ENCODE data around the gene HDLBP.

Gene HDLBP

DNA sequence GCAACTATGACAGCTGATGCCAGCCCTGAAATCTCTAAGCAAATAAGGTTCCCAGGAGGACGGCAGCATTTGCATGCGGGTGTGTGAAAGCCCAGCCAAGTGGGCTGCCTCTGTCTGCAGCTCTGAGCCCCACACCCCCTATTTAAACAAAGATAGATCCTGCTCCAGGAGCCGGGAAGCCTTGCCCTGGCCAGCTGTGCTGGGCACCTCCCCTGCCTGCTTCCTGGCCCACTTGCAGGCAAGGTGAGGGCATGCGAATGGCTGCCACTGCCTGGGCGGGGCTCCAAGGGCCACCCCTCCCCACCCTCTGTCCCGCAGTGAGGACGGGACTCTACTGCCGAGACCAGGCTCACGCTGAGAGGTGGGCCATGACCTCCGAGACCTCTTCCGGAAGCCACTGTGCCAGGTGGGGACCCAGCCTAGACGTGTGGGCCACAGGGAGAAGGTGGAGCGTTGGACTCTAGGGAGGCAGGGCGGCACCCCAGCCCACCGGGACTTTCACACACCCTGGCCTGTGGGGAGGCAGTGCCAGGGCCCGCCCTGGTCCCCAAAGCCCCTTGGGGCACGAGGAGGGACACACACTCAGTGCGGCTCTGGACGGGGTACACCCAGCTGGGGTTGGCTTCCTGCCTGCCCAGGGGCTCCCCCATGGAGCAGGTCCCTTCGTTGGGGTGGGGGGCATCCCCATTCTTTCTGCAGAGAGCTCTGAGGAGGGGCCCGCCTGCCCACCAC, 126.9 kb downstream of the HDLBP start, which contains the start of gene ANO7:
ANO7 (plus strand) TSS at position 317 of the 732 bp plus-strand sequence. CDS start 1,387 bp downstream, outside the sequence.
- DNase-seq: no peak

DNA sequence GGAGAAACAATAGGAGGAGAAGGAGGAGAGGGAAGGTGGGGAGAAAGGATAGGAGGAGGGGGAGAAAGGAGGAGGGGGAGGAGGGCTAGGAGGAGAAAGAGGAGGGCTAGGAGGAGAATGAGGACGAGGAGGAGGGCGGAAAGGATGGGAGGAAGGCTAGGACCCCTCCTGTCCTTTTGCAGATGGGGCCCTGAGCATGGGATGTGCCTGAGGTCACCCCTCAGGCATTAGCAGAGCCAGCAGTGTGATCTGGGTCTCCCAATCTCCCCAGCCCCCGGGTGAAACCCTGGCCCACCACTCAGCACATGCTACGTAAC, 127.6 kb downstream of the HDLBP start:
- no peak for DNase-seq

DNA sequence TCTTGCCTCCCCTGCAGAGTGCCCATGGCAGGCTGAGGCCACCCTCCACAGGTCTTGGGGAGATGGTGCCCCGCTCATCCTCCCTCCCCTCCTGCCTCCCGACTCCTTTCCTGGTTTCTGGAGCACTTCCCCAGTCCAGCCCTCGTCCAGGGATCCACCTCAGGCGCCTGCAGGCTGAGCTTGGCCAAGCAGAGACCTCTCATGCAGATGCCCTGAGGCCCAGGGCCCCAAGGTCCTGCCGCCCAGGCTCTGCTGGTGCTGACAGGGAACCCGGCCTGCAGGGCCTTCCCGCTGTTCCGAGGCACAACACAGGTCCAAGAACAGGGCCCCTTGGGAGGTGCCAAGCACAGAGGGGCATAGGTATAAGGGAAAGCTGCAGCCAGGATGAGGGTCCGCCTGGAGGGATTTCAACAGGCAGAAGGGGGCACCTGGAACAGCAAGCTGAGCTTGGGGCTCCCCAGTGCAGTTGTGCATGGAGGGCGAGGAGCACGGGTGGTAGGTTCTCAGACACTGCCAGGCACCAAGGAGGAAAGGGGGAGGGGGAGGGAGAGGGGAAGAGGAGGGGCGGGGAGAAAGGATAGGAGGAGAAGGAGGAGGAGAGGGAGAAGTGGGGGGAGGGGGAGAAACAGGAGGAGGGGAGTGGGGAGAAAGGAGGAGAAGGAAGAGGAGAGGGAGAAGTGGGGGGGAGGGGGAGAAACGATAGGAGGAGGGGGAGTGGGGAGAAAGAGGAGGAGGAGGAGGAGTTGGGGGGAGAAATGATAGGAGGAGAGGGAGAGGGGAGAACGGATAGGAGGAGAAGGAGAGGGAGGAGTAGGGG, 128.2 kb downstream of the HDLBP start:
- no peak for DNase-seq

DNA sequence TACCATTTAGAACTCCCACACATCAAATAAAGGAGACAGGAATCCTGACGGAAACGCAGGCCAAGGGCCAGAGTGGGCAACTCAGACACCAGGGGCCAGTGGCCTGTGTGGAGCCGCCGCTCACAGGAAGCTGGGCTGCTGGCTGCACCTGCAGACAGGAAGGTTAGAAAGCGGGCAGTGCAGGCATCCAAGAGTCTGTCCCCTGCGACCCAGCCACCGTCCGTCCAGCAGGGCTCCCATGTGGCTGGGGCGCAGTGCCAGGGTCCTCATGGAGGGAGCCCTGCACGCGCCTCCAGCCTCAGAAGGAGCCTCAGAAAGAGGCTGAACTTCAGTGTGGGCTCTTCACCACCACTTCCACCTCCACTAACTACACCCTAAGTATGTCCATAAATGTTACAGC, 129.5 kb downstream of the HDLBP start:
- no peak for DNase-seq

DNA sequence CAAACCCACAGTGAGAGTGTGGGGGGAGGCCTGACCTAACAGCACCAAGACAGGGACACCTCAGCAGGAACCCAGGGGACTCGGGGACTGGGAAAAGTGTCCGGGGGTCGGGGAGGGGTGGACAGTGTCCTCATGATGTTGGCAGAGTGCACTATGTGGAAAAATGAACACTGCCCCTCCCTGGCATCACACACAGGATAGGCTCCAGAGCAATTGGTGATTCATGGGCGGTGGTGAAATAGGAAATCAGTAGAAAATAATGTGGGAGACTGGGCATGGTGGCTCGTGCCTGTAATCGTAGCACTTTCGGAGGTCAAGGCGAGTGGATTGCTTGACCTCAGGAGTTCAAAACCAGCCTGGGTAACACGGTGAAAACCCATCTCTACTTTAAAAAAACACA, 130.6 kb downstream of the HDLBP start:
- no peak for DNase-seq

DNA sequence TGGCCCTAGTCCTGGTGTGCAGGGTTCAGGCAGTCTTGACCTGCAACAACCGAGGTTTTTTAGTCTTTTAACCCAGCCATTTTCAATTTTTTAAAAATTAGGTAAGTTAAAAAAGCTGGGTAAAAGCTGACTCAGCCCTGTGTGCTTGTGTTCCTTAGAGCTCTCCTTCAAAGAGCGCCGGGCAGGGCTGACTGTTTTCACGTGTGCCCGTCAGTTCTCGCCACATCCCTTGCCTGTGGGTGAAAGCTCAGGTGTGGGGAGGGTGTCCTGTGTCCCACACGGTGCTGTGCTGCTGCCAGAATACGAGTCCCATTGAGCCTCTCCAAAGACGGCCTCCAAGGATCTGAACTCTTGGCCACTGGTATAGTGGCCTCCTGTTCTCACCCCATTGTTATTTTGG, 132.3 kb downstream of the HDLBP start:
- no peak for DNase-seq

DNA sequence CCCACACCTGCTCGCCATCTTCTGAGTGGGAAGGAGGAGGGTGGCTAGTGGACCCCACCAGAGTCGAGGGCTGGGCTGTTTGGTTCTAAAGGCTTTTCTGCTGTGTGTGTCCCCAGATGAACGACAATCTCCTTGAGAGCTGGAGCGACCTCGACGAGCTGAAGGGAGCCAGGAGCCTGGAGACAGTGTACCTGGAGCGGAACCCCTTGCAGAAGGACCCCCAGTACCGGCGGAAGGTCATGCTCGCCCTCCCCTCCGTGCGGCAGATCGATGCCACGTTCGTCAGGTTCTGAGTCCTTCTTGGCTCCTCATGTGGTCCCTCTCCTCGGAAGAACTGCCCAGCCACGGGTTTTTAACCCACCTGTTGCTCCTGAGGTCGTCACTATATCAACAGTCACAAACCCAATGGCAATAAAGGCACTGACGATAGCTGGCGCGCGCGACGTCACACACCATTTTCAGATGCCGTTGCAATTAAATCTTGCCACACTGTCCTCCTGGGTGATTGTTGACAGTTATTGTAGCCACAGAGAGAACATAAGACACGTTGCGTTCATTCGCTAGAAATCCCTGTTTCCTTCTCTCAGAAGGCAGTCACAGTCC, 132.8 kb downstream of the HDLBP start:
- no peak for DNase-seq

DNA sequence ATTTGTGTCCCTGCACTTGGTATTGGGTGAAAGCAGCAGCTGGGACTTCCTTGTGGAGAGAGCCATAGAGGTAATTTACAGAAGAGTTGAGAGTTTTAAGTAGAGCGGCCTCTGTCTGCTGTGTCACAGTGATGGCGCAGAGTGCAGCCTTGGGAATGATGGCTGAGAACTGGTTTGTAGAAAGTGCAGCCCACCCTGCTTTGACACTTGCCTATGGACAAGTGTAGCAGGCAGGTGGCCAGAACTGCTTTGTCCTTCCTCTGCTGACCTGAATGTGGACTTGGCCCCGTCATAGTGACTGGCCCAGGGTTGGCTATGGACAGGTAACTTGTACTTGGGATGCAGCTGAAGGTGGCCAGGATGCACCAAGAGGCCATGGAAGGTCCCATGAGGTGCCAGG, 133.3 kb downstream of the HDLBP start:
- DNase-seq: no peak

DNA sequence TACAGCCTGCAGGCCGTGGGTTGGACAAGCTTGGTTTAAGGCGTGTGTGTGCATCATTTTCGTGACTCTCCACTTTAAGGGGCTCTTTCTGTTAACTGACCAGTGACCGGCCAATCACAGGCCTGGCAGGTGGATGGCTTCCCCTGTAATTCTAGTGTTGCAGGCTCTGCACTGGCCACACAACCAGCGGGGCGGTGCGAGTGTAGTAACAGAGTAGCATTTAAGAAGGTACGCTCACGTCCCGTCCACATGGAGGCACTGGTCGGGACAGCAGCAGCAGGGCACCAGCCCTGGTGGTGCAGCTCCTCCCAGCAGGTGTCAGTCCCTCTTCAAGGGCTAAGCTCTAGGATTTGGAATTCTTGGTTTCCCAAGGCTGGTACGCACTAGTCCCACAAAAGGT, 135.0 kb downstream of the HDLBP start:
- DNase-seq: no peak

DNA sequence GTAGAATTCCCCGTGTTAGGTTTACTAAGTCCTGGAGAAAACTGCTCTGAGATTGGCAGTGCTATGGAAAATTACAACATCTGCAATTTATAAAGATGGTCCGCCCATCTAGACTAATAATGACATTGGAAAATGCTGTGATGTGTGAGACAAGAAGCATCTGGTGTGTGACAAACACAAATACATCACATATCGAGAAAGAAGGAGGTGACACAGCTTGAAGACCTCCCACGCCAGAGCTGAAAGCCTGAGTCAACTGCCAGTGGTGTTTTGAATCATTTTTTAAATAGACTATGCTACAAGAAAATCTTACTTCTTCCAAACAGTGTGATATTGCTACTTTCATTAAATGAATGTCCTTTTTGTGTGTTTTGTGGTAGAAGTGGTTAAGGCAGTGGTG, 135.6 kb downstream of the HDLBP start:
- DNase-seq: peak; percentile 33 to 39

DNA sequence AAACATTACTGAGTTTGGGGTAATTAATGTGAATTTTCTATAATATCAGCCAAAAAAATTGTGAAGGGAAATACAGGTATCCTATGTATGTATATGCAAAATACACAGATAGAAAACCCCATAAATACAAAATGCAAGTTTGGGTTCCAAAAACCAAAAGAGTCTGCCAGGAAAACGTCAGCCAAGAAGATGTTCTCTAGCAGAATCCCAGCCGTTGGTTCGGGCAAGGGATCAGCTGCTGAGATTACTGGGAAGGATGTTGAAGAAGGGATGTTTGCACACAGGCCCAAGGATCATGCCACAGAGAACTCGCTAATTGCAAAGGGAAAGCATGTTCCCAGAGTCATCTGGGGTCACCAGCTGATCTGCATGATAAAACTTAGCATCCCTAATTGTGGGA, 136.5 kb downstream of the HDLBP start:
- no peak for DNase-seq

DNA sequence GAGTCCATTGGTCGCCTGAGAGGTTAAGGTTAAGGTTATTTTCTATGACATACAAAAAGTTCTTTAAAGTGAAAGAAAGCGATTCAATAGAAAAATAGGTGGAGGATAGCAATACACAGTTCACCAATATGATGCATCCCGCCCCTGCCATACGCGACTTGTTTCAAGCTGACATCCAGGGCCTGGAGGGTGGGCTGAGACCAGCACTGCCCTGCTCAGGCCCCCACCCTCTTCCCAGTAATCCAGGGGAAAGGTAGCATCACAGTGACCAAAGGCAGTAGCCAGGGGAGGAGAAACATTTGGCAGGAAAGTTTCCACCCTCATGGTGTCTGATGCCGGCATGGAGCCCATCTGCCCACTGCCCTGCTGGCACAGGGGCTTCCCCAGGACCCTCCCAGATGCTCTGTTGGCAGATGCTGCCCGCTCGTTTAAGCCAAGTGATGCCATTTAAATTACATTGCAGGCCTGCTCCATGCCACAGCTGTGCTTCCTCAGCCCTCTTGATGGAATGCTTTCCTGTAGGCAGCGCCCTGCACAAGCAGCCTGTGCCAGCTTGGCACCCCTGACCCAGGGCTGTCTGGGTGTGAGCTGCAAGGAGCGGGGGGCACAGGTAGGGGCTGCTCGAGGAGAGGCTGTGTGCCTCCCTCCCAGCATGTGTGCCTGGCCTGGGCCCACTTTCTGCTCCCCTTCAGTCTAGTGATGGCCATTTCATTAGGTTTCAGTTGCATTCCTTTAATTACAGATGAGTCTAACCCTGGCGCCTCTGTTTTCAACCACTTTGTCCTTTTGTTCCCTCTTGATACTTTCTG, 137.7 kb downstream of the HDLBP start:
- DNase-seq: no peak
